ENCODE results near the gene FBXL13. TPM values are rescaled to one million over a fixed set of nuclear protein-coding genes. Genes with fewer than 3 reads are reported as not detected.
A peak's percentile ranks its signal among the peaks of the same experiment; 100 is the strongest.

Gene FBXL13
- total RNA-seq, 1 experiment from 2014 or later = 0.43 TPM

- Mint-ChIP-seq H3K36me3 (ENCODE audit: insufficient read depth, unreplicated experiment) (no peaks in the 10 kb centered on the region), H3K27ac (ENCODE audit: unreplicated experiment) (no peak overlapping the region), H3K4me1 (ENCODE audit: low read depth, unreplicated experiment) (peaks cover 8% of the 10 kb centered on the region), H3K27me3 (ENCODE audit: insufficient read depth, unreplicated experiment) (no peaks in the 10 kb centered on the region), H3K9me3 (ENCODE audit: unreplicated experiment) (no peaks in the 10 kb centered on the region), H3K4me3 (ENCODE audit: unreplicated experiment) (no peak overlapping the region)
- Histone ChIP-seq H3K4me1 (0 out of 2 replicates have a peak, but pooled peaks cover 4% of the 10 kb centered on the region), H3K4me3 (ENCODE audit: low read depth, low read length) (no peak overlapping the region), H3K36me3 (ENCODE audit: control insufficient read depth, insufficient read depth, low read length) (no peaks in the 10 kb centered on the region), H3K27me3 (replicated peaks; ENCODE audit: control insufficient read depth, insufficient read depth, low read length) (no peaks in the 10 kb centered on the region), H3K9me3 (no peaks in the 10 kb centered on the region)
- intact Hi-C loops (cut with micrococcal nuclease; ENCODE audit: unreplicated experiment) = no loop called here
- ChIA-PET CTCF (no interaction called here), POLR2A (no interaction called here)
- no peak for DNase-seq
- TF ChIP-seq CTCF (IDR thresholded peaks at IDR 0.05; ENCODE audit: insufficient read depth in 1 of 2, low read depth in 1 of 2, low read length in 1 of 2, severe bottlenecking in 1 of 2, unreplicated experiment in 1 of 2) = no peak
- BruUV-seq (replicated peaks) = no TSS peak
Measured at GRCh38 chr7:102985176-102985783, 89.3 kb downstream of the FBXL13 start.

GRCh38 chr7:102983602-102984001 is 91.0 kb downstream of the FBXL13 start:
- no peak overlapping the region for H3K27ac Mint-ChIP-seq (ENCODE audit: unreplicated experiment)
- Histone ChIP-seq H3K4me3 (ENCODE audit: low read depth, low read length) (no peak overlapping the region), H3K36me3 (ENCODE audit: control insufficient read depth, insufficient read depth, low read length) (no peaks in the 10 kb centered on the region), H3K4me1 (0 out of 2 replicates have a peak, but pooled peaks cover 4% of the 10 kb centered on the region), H3K27me3 (replicated peaks; ENCODE audit: control insufficient read depth, insufficient read depth, low read length) (no peaks in the 10 kb centered on the region), H3K9me3 (no peaks in the 10 kb centered on the region)
- intact Hi-C loops (cut with micrococcal nuclease; ENCODE audit: unreplicated experiment) = no loop called here
- no peaks in the 10 kb centered on the region for H3K27me3 Mint-ChIP-seq (ENCODE audit: insufficient read depth, unreplicated experiment)
- ChIA-PET POLR2A (no interaction called here), CTCF (no interaction called here)
- H3K4me1 Mint-ChIP-seq (ENCODE audit: low read depth, unreplicated experiment) = peaks cover 8% of the 10 kb centered on the region
- H3K4me3 Mint-ChIP-seq (ENCODE audit: unreplicated experiment) = no peak overlapping the region
- H3K9me3 Mint-ChIP-seq (ENCODE audit: unreplicated experiment) = no peaks in the 10 kb centered on the region
- H3K36me3 Mint-ChIP-seq (ENCODE audit: insufficient read depth, unreplicated experiment) = no peaks in the 10 kb centered on the region
- no peak for TF ChIP-seq CTCF (IDR thresholded peaks at IDR 0.05; ENCODE audit: insufficient read depth in 1 of 2, low read depth in 1 of 2, low read length in 1 of 2, severe bottlenecking in 1 of 2, unreplicated experiment in 1 of 2)
- no TSS peak for BruUV-seq (replicated peaks)
- peak in 1 of 2 experiments; percentile 10 for DNase-seq

GRCh38 chr7:102982235-102982634 is 92.4 kb downstream of the FBXL13 start:
- CTCF ChIA-PET = no interaction called here
- no peaks in the 10 kb centered on the region for H3K9me3 ChIP-seq
- 0 out of 2 replicates have a peak, but pooled peaks cover 4% of the 10 kb centered on the region for H3K4me1 ChIP-seq
- BruUV-seq (replicated peaks) = no TSS peak
- no peak overlapping the region for H3K27ac Mint-ChIP-seq (ENCODE audit: unreplicated experiment)
- no peaks in the 10 kb centered on the region for H3K27me3 Mint-ChIP-seq (ENCODE audit: insufficient read depth, unreplicated experiment)
- no peak overlapping the region for H3K4me3 Mint-ChIP-seq (ENCODE audit: unreplicated experiment)
- intact Hi-C loops (cut with micrococcal nuclease; ENCODE audit: unreplicated experiment) = no loop called here
- DNase-seq = no peak
- no peak overlapping the region for H3K4me3 ChIP-seq (ENCODE audit: low read depth, low read length)
- H3K27me3 ChIP-seq (replicated peaks; ENCODE audit: control insufficient read depth, insufficient read depth, low read length) = no peaks in the 10 kb centered on the region
- H3K36me3 ChIP-seq (ENCODE audit: control insufficient read depth, insufficient read depth, low read length) = no peaks in the 10 kb centered on the region
- no peaks in the 10 kb centered on the region for H3K9me3 Mint-ChIP-seq (ENCODE audit: unreplicated experiment)
- H3K4me1 Mint-ChIP-seq (ENCODE audit: low read depth, unreplicated experiment) = no peaks in the 10 kb centered on the region
- POLR2A ChIA-PET = no interaction called here
- H3K36me3 Mint-ChIP-seq (ENCODE audit: insufficient read depth, unreplicated experiment) = no peaks in the 10 kb centered on the region
- TF ChIP-seq CTCF (IDR thresholded peaks at IDR 0.05; ENCODE audit: insufficient read depth in 1 of 2, low read depth in 1 of 2, low read length in 1 of 2, severe bottlenecking in 1 of 2, unreplicated experiment in 1 of 2) = no peak

Data from Caco-2 (cell line).